ENCODE measurements around the gene MACROD2. TPM values are rescaled to one million over a fixed set of nuclear protein-coding genes. Genes with fewer than 3 reads are reported as not detected.

Gene MACROD2
- total and polyA plus RNA-seq, 2 of the 4 experiments (the other 2 are of a cell fraction) = not detected

- H3K9ac ChIP-seq (ENCODE audit: low read depth, low read length) = no peak overlapping the region
- H4K91ac ChIP-seq (ENCODE audit: insufficient read depth, low read depth, low read length) = no peak overlapping the region
- H3K18ac ChIP-seq (ENCODE audit: low read depth, low read length) = no peak overlapping the region
- no peak overlapping the region for H3K4ac ChIP-seq (ENCODE audit: low read depth, low read length)
- no peak overlapping the region for H2BK120ac ChIP-seq (ENCODE audit: low read depth, low read length)
- H3K36me3 ChIP-seq (ENCODE audit: control insufficient read depth, insufficient read depth, low read length) = no peaks in the 10 kb centered on the region
- no peak overlapping the region for H3K56ac ChIP-seq (ENCODE audit: extremely low read depth, insufficient read depth, low read length)
- ChIA-PET POLR2A (ENCODE audit: unreplicated experiment) (interaction anchor here (1.0 kb wide), 1 partner anchor 476 kb away, joined by 3 read pairs; no protein-coding TSS in a partner anchor), CTCF (no interaction called here)
- H3K79me1 ChIP-seq (ENCODE audit: low read depth in 1 of 2, low read length in 2 of 2) = no peaks in the 10 kb centered on the region
- H4K5ac ChIP-seq (ENCODE audit: low read depth, low read length) = no peak overlapping the region
- no peak overlapping the region for H2BK20ac ChIP-seq (ENCODE audit: low read depth, low read length)
- no peak overlapping the region for H3K23ac ChIP-seq (ENCODE audit: low read depth, low read length)
- dilution Hi-C loops (cut with HindIII; ENCODE audit: low sequenced_read_pairs, unreplicated experiment) = no loop called here
- WGBS, 2 experiments (ENCODE audit: extremely low coverage in 2 of 2, insufficient read length in 1 of 2) = 50% methylated on average over 1 of the region's 4 CpGs; no CpG with 5 or more reads in 1 of the 2 experiments
- no peak overlapping the region for H4K8ac ChIP-seq (ENCODE audit: low read depth in 2 of 2, low read length in 2 of 2)
- no peaks in the 10 kb centered on the region for H3K4me1 ChIP-seq (ENCODE audit: control insufficient read depth, insufficient read depth, low read length)
- no peak overlapping the region for H3K27ac ChIP-seq (ENCODE audit: insufficient read depth, low read length)
- H3K14ac ChIP-seq (replicated peaks; ENCODE audit: low read depth, low read length) = no peak overlapping the region
- TF ChIP-seq MXI1 (IDR thresholded peaks at IDR 0.05; ENCODE audit: borderline replicate concordance, low read depth, low read length) = no peak
- no peak for TF ChIP-seq USF2 (IDR thresholded peaks at IDR 0.05; ENCODE audit: low read depth, low read length)
- no peak for TF ChIP-seq CTCF (conservative IDR thresholded peaks at IDR 0.05; ENCODE audit: low read depth, low read length)
- no peak for TF ChIP-seq SMC3 (IDR thresholded peaks at IDR 0.05; ENCODE audit: low read depth, low read length)
- TF ChIP-seq POLR2A (IDR thresholded peaks at IDR 0.05; ENCODE audit: low read depth, low read length) = no peak
- TF ChIP-seq RAD21 (IDR thresholded peaks at IDR 0.05; ENCODE audit: low read length) = no peak
- TF ChIP-seq RFX5 (IDR thresholded peaks at IDR 0.05; ENCODE audit: low read depth, low read length) = no peak
- no peak for TF ChIP-seq BHLHE40 (IDR thresholded peaks at IDR 0.05; ENCODE audit: low read depth, low read length)
- no peak for TF ChIP-seq FOS (IDR thresholded peaks at IDR 0.05; ENCODE audit: low read depth, low read length)
- TF ChIP-seq RCOR1 (IDR thresholded peaks at IDR 0.05; ENCODE audit: insufficient replicate concordance, low read length) = no peak
- no peak for TF ChIP-seq NFE2L2 (IDR thresholded peaks at IDR 0.05; ENCODE audit: low read depth, low read length)
- no peak for TF ChIP-seq CHD1 (IDR thresholded peaks at IDR 0.05; ENCODE audit: low read depth, low read length)
- no peak for TF ChIP-seq ELK1 (IDR thresholded peaks at IDR 0.05; ENCODE audit: borderline replicate concordance, low read depth, low read length)
- TF ChIP-seq CEBPB (IDR thresholded peaks at IDR 0.05; ENCODE audit: low read depth, low read length) = no peak
- TF ChIP-seq MAZ (IDR thresholded peaks at IDR 0.05; ENCODE audit: borderline replicate concordance, low read depth, low read length) = no peak
- TF ChIP-seq MAFK (IDR thresholded peaks at IDR 0.05; ENCODE audit: low read depth, low read length) = no peak
- intact Hi-C loops (cut with micrococcal nuclease) = no loop called here
- no peaks in the 10 kb centered on the region for H3K9me1 ChIP-seq (ENCODE audit: insufficient read depth, low read length)
- in situ Hi-C loops (cut with MboI; ENCODE audit: low sequenced_read_pairs) = no loop called here
- no peak overlapping the region for H2AFZ ChIP-seq (replicated peaks; ENCODE audit: low read length, poor library complexity)
- no peak for DNase-seq
- no peak overlapping the region for H2BK15ac ChIP-seq (ENCODE audit: low read depth, low read length)
- H2BK5ac ChIP-seq (ENCODE audit: low read depth, low read length, poor library complexity, severe bottlenecking) = no peak overlapping the region
- ATAC-seq (ENCODE audit: low read depth) = no peak
- no peaks in the 10 kb centered on the region for H4K20me1 ChIP-seq (ENCODE audit: insufficient read depth, low read length)
- no TSS peak for BruUV-seq (replicated peaks)
- H3K4me3 ChIP-seq (ENCODE audit: insufficient read depth, low read depth, low read length) = no peak overlapping the region
- H2AK9ac ChIP-seq (replicated peaks; ENCODE audit: low read depth, low read length, poor library complexity) = no peak overlapping the region
- no peak overlapping the region for H2AK5ac ChIP-seq (ENCODE audit: low read depth, low read length)
- H3K4me2 ChIP-seq (ENCODE audit: low read depth, low read length) = no peak overlapping the region
- H3K9me3 ChIP-seq (ENCODE audit: control insufficient read depth, insufficient read depth, low read length) = no peaks in the 10 kb centered on the region
- H3K27me3 ChIP-seq (ENCODE audit: control insufficient read depth, insufficient read depth, low read length) = no peaks in the 10 kb centered on the region
Observed at GRCh38 chr20:15374682-15375081, 1379.4 kb downstream of the MACROD2 start.

All from IMR-90 (cell line).